ENCODE measurements around the gene EFNA5.

DNA sequence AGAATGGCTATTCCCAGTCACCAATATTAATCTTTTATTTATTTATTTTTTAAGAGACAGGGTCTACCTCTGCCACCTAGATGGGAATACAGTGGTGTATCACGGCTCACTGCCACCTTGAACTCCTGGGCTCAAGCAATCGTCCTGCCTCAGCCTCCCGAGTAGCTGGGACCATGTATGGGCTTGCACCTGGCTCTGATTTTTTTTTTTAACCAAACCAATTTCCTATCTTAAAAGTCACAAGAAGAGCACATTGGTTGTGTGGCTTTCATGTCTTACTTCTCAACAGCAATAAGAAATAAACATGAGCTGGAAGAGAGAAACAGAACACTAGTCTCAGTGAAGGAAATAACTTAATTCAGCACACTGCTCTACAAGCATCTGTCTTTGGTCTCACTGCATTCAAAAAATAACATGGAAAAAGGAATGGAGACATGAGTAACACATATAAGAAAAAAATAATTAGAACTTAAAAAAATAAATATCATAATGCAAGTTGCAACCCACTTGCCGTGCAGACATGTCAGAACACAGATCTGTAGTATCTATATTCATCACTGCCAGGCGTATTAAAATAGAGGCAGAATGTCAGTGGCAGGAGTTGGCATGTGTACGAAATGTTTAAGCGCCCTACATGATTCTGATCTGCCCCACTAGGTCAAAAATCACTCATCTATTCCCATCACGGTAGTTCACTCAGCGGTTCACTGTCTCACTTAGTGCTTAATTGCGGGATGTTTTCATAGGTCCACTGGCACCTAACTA, 66.4 kb downstream of the EFNA5 start:
- TF ChIP-seq, protein P1, sequence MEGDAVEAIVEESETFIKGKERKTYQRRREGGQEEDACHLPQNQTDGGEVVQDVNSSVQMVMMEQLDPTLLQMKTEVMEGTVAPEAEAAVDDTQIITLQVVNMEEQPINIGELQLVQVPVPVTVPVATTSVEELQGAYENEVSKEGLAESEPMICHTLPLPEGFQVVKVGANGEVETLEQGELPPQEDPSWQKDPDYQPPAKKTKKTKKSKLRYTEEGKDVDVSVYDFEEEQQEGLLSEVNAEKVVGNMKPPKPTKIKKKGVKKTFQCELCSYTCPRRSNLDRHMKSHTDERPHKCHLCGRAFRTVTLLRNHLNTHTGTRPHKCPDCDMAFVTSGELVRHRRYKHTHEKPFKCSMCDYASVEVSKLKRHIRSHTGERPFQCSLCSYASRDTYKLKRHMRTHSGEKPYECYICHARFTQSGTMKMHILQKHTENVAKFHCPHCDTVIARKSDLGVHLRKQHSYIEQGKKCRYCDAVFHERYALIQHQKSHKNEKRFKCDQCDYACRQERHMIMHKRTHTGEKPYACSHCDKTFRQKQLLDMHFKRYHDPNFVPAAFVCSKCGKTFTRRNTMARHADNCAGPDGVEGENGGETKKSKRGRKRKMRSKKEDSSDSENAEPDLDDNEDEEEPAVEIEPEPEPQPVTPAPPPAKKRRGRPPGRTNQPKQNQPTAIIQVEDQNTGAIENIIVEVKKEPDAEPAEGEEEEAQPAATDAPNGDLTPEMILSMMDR (conservative IDR thresholded peaks at IDR 0.05): no peak
- no peak for TF ChIP-seq EZH2 (IDR thresholded peaks at IDR 0.05; ENCODE audit: low read depth)

Measured in PC-9 (cell line).